Measurements from ENCODE around the gene MEF2C.

MEF2C gene

GRCh38 chr5:88748666-88749065 is 134.3 kb downstream of the MEF2C start:
- no peak for DNase-seq

GRCh38 chr5:88746438-88746882 is 136.5 kb downstream of the MEF2C start:
- DNase-seq, result no peak

- DNase-seq, result no peak
These were observed 137.8 kb downstream of the MEF2C start for GRCh38 chr5:88745093-88745696.

- DNase-seq, result peak; percentile 79
These were observed 139.7 kb downstream of the MEF2C start for GRCh38 chr5:88743231-88743834.

GRCh38 chr5:88741964-88742363 is 141.0 kb downstream of the MEF2C start:
- DNase-seq, result no peak

- no peak for DNase-seq
These were observed 142.3 kb downstream of the MEF2C start for GRCh38 chr5:88740604-88741185.

- DNase-seq, result no peak
These were observed 146.5 kb downstream of the MEF2C start for GRCh38 chr5:88736494-88736893.

GRCh38 chr5:88734983-88735382 is 148.0 kb downstream of the MEF2C start:
- DNase-seq, result peak; percentile 83

- DNase-seq, result peak; percentile 95
These were observed 148.8 kb downstream of the MEF2C start for GRCh38 chr5:88734191-88734640.

GRCh38 chr5:88732862-88733261 is 150.1 kb downstream of the MEF2C start:
- peak; percentile 45 for DNase-seq

- peak; percentile 84 for DNase-seq
These were observed 150.8 kb downstream of the MEF2C start for GRCh38 chr5:88732181-88732633.

GRCh38 chr5:88729829-88730182 is 153.2 kb downstream of the MEF2C start:
- no peak for DNase-seq

GRCh38 chr5:88729084-88729828 is 153.7 kb downstream of the MEF2C start:
- peak; percentile 89 for DNase-seq

GRCh38 chr5:88727705-88728313 is 155.2 kb downstream of the MEF2C start:
- DNase-seq, result peak; percentile 57

GRCh38 chr5:88725454-88725853 is 157.5 kb downstream of the MEF2C start:
- no peak for DNase-seq

GRCh38 chr5:88724201-88724600 is 158.8 kb downstream of the MEF2C start:
- no peak for DNase-seq

- no peak for DNase-seq
These were observed 160.4 kb downstream of the MEF2C start for GRCh38 chr5:88722546-88723073.

- no peak for DNase-seq
These were observed 163.6 kb downstream of the MEF2C start for GRCh38 chr5:88719434-88719833.

- DNase-seq, result no peak
These were observed 164.2 kb downstream of the MEF2C start for GRCh38 chr5:88718736-88719135.

- DNase-seq, result no peak
These were observed 166.9 kb downstream of the MEF2C start for GRCh38 chr5:88716101-88716500.

GRCh38 chr5:88715503-88715902 is 167.5 kb downstream of the MEF2C start:
- no peak for DNase-seq

GRCh38 chr5:88713818-88714217 is 169.2 kb downstream of the MEF2C start:
- DNase-seq, result no peak

All from OCI-M1 (cell line).